GM21717 (cell line): Measurements from ENCODE around the gene ZNF385B.

Experiments used
- ATAC-seq: cut with Tn5 transposase; IDR thresholded peaks from one replicate; pipeline ENCODE4 v1.9.1; 2021; ENCODE audit warnings: mild to moderate bottlenecking, moderate library complexity; ENCODE audit not compliant: unreplicated experiment

ZNF385B gene

DNA sequence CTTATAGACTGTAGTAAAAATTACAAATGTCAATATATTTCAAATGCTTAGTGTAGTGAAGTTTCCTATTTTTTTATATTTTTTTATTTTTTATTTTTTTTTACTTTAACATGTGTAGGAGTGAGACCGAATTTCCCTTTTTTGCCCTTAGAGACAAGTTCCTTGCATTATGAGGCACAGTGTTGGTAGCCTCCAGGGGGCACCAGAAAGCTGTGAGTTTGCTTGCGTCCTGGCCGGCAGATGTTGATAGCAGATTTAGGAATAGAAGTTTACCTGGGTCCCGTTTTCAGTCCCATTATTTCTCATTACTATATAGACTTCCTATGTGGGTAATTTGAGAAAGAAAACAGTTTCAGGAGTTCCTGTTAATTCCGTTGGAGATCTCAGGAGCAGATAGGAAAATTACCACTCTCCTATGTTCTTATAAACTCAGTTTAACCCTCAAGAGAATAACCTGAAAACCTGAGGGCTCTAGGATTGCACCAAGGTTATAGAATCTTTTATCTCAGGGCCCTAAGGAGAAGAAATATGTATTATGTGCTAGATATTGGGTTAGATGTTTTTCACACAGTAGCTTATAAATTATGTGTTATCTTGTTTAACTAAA is 439.3 kb downstream of the ZNF385B start:
- peak; percentile 86 for ATAC-seq

DNA sequence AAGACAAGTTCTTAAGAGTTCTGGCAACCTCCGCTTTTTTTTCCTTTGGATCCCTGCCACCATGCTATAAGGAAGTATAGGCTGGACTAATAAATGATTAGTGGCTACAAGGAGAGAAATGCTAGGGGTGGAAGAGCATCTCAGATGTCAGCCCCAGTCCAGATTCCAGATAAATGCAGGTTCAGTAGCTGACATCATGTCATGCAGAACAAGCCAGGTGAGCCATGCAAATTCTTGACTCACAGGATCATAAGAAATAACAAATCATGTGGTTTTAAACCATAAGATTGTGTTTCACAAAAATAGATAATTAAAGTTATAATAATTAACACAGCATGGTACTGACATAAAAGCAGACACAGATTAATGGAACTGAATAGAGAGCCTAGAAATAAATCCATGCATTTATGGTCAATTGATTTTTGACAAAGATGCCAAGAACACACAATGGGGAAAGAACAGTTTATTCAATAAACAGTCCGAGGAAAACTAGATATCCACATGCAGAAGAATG is 443.9 kb downstream of the ZNF385B start:
- ATAC-seq = no peak

DNA sequence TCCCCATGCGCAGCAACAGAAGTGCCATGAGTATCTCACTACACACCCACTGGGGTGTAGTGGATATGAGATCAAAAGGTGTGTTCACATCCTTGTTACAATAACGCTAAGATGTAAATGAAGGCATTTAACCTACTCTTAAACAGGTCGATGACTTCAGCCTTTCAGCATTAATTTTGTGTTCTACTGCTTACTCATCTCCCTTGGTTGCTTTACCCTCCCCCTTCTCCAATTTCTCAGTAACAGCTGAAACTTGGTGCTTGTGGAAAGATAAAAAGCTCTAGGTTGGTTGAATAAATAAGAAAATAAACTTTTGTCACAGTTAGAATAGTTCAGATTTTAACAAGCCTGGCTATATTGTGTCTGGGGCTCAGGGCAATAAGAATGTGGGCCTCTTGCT is 449.3 kb downstream of the ZNF385B start:
- no peak for ATAC-seq

DNA sequence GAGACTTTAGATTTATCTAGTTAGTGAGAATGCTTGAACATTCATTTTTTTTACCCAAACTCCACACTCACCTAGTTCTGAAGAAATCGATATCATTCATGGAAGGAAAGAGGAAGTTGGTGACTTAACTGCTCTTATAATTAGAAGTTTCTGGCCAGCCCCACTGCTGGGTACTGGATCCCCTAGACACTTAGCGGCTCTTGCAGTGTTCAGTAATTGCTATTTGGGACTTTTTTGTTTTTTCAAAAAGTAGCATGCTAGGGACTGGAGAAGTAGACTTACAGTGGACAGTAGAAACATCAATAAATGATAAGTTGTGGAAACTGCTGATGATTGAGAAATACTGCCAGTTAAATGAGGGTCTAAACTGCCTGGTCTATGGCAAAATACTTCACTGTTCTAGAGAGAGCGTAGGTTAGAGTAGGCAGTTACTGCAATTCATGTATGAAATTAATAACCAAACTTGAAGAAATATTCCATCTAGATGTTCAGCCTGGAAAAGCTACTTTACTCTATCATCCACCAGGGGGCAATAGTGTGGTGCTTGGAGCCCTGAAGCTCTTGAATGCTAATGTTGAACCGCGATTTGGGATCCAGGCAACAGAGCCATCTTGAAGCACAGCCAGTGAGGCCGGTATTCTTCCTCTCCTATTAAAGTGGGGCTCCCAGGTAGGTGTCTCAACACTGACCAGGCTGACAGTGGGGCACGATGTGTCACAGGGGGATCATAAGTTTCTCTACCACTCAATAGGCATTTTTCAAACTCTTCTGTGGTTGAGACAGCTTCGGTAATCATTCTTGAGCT is 450.7 kb downstream of the ZNF385B start:
- peak; percentile 87 for ATAC-seq

DNA sequence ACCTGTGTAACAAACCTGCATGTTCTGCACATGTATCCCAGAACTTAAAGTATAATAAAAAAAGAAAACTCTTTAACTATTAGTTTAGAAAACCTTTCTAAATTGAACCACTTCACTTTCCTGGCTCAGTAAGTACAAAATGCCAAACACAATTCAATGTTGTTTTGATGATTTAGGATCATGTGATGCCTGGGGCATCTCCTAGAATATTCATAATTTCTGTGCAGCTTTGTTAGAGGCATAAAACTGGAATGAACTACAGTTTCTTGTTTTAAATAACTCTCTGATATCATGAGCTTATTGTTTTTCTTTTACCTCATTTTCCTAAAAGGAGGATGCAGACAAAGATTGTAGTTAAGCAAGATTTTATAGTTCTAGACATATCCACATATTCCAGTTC is 457.8 kb downstream of the ZNF385B start:
- no peak for ATAC-seq

DNA sequence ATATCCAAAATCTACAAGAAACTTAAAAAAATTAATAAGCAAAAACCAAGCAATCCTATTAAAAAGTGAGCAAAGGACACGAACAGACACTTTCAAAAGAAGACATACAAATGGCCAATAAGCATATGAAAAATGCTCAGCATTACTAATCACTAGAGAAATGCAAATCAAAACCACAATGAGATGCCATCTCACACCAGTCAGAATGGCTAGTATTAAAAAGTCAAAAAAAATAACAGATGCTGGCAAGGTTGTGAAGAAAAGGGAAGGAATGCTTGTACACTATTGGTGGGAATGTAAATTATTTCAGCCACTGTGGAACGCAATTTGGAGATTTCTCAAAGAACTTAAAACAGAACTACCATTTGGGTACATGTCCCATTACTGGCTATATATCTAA is 467.9 kb downstream of the ZNF385B start:
- no peak for ATAC-seq
